Inflammatory macrophage treated with lipopolysaccharide for 4 hours (primary cell): Measurements from ENCODE around the gene ELF2.
"Not testable (repeated sequence)": the region's sequence is repeated elsewhere in the genome, so short reads cannot be mapped to it uniquely, and the experiment has no call there.

Experiments
- DNase-seq: peaks from one replicate; pipeline ENCODE4 v3.0.0-alpha.2; 2020

Gene ELF2

GRCh38 chr4:139184129-139184528 is 7.1 kb upstream of the ELF2 start:
- DNase-seq: peak; percentile 39

GRCh38 chr4:139177869-139178619 is 1.0 kb upstream of the ELF2 start:
- peak; percentile 93 for DNase-seq

DNA sequence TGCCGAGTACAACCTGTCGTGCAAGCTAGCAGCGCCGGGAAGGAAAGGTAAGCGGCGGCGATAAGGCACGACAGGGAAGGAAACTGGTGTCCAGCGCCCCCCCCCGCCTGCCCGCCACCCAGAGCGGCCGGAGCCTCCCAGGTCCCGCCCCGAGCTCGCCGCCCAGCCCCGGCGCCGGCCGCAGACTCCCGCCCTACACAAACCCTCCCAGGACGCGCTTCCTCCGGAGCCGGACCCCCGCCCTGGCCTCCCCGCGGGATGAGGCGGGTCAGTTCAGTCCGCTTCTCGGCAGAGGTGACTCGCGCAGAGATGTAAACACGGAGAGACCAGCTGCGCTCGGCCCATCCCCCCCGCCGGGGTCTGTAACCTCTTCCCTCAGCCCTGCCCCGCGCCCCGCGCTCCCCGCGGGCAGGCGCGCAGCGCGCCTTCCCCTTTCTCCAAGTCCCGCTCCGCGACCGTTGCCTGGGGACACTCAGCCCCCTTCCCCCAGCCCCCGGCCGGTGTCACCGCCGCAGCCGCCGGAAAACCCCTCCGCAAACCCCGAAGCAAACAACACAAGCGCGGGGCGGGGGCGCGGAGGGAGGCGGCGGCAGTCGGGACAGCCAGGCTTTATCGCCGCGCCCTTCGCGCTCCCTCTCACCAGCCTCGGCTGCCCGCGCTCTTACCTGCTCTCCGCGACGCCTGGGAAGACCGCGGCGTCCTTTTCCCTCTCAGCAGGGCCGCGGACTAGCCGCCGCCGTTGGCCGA is 543 bp downstream of the ELF2 start:
- DNase-seq: peak; percentile 69

DNA sequence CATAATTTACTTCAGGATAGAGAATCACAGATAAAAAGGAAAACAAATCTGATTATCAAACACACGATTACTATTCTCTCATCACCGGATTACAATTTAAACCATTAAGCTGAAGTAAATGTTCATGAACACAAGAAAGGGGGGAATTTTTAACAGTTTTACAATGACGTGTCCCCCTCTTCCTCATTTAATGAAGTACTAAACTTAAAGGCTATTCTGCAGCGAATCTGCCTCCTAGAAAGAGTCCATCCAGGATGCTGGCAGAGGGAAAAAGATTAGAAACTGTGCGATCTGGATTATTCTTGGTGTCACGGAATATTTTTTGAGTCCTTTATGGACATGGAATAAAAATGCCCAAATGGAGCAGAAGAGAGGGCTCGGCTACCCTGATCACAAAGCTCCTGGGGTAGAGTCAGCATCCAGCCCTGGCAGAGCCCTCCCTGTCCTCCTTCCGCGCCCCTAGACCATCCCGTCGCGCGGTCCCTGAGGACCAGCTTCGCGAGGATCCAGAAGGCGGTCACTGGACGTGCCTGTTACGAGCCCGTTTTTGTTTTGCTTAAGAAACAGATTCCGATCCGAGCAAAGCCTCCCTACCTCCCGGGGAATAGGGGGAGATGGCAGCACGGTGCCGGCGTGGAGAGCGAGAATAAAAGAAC is 1.2 kb downstream of the ELF2 start:
- DNase-seq: peak; percentile 71

DNA sequence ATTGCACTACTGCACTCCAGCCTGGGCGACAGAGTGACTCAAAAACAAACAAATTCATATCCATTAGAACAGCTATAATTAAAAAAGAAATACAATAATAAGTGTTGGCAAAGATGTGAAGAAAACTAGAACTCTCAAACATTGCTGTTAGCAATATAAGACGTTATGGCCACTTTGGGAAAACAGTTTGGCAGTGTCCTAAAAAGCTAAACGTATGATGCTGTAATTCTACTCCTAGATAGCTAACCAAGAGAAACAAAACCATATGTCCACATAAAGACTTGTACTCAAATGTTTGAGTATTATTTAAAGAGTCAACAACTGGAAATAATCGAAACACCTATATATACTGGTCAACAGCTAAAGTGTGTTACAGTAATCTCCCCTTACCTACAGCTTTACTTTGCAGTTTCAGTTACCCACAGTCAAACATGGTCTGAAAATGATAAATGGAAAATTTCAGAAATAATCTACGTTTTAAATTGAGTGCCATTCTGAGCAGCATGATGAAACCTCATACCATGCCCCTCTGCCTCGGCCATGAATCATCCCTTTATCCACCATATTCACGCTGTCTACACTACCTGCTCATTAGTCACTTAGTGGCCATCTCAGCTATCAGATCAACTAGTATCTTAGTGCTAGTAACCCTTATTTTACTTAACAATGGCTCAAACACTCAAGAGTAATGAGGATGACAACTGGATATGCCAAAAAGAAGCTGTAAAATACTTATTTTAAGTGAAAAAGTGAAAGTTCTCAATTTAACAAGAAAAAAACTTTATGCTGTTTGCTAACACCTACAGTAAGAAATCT is 4.9 kb downstream of the ELF2 start:
- peak; percentile 29 for DNase-seq

- DNase-seq: no peak
Observed at GRCh38 chr4:139170932-139171331, 6.1 kb downstream of the ELF2 start.

GRCh38 chr4:139167774-139168444 is 9.1 kb downstream of the ELF2 start:
- DNase-seq: peak; percentile 89

DNA sequence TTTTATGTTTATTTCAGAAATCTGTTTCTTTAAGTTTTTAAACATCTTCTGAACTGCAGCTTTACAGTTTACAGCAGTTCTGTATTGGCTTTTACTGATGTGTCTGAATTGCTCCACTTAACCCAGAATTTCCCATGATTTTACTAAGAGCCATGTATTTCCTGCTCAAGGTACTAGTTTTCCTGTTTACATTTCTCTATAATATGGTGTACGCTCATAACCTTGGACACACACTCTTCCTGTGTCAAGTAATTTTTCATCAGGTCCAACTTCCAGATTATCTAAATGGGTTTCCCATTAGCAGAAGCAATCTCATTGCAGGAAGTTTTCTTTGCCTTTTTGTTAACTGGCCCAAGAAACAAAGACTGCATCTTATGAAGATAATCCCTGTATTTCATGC is 12.3 kb downstream of the ELF2 start:
- no peak for DNase-seq

DNA sequence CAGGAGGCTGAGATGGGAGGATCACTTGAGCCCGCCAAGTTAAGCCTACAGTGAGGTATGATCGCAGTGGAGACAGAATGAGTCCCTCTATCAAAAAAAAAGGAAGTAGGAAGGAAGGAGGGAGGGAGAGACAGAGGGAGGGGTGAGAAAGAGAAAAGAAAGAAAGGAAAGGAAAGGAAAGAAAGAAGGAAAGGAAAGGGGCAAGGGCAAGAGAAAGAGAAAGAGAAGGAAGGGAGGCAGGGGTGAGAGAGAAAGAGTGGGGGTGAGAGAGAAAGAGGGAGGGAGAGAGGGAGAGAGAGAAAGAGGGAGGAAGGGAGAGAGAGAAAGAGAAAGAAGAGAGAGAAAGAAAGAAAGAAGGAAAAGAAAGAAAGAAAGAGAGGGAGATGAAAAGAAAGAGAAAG is 13.2 kb downstream of the ELF2 start:
- DNase-seq: no peak

- DNase-seq: not testable (repeated sequence)
Observed at GRCh38 chr4:139157977-139158376, 19.0 kb downstream of the ELF2 start.

- DNase-seq: no peak
Observed at GRCh38 chr4:139154952-139155557, 22.0 kb downstream of the ELF2 start.

GRCh38 chr4:139154538-139154937 is 22.5 kb downstream of the ELF2 start:
- no peak for DNase-seq

- DNase-seq: no peak
Observed at GRCh38 chr4:139154134-139154421, 22.9 kb downstream of the ELF2 start.

- DNase-seq: no peak
Observed at GRCh38 chr4:139153411-139154133, 23.4 kb downstream of the ELF2 start.

DNA sequence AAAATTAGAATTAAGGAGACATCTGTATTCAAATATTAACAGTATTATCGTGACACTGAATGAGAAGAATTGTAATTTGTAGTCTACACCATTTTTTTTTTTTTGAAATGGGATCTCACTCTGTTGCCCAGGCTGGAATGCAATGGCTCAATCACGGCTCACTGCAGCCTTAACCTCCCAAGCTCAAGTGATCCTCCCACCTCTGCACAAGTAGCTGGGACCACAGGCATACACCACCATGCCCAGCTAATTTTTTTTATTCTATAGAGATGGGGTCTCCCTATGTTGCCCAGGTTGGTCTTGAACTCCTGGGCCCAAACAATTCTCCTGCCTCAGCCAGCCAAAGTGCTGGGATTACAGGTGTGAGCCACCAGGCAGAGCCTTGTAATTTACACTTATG is 24.8 kb downstream of the ELF2 start:
- DNase-seq: no peak

DNA sequence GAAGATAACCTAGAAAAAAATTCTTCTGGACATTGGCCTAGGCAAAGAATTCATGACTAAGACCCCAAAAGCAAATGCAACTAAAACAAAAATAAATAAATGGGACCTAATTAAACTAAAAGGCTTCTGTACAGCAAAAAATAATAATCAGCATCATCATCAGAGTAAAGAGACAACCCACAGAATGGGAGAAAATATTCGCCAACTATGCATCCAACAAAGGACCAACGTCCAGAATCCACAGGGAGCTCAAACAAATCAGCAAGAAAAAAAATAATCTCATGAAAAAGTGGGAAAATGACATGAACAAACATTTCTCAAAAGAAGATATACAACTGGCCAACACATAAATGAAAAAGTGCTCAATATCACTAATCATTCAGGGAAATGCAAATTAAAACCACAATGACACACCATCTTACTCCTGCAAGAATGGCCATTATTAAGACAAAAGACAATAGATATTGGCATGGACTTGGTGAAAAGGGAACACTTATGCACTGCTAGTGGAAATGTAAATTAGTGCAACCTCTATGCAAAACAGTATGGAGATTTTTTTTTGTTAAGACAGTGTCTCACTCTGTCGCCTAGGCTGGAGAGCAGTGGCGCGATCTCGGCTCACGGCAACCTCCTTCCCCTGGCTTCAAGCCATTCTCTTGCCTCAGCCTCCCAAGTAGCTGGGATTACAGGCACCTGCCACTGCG is 29.9 kb downstream of the ELF2 start:
- no peak for DNase-seq

DNA sequence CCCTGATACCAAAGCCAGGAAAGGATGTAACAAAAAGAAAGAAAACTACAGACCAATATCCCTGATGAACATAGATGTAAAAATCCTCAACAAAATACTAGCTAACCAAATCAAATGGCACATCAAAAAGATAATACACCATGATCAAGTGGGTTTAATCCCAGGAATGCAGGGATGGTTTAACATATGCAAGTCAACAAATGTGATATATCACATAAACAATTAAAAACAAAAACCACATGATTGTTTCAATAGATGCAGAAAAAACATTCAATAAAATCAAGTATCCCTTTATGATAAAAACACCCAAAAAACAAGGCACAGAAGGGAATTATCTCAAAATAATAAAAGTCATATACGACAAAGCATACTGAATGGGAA is 31.5 kb downstream of the ELF2 start:
- no peak for DNase-seq

DNA sequence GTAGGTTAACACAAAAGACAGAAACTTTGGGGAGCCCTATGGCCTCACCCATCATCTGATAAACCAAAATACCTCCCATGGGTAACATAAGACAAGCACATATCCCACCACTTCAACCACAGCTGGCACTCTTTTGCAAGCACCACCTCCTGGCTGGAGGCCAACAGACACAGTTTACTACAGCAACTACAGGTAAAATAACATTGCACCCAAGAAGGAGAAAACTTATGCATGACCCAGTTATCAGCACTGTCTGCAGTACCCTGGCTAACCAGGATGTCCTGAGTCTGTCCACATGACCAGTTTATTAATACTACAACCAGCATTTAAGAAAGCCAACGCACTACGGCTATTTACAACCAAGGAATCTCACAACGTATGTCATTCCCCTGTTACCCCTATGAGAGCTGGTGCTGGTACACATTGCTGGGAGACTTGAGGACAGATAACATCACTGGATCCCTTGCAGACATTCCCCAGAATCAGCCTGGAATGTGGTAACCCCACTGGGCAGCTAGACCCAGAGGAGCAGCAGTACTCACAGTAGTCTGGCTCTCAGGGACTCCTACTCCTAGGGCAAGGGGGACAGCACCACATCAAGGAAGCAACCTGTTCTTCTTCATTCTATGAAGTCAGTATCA is 32.0 kb downstream of the ELF2 start:
- no peak for DNase-seq

DNA sequence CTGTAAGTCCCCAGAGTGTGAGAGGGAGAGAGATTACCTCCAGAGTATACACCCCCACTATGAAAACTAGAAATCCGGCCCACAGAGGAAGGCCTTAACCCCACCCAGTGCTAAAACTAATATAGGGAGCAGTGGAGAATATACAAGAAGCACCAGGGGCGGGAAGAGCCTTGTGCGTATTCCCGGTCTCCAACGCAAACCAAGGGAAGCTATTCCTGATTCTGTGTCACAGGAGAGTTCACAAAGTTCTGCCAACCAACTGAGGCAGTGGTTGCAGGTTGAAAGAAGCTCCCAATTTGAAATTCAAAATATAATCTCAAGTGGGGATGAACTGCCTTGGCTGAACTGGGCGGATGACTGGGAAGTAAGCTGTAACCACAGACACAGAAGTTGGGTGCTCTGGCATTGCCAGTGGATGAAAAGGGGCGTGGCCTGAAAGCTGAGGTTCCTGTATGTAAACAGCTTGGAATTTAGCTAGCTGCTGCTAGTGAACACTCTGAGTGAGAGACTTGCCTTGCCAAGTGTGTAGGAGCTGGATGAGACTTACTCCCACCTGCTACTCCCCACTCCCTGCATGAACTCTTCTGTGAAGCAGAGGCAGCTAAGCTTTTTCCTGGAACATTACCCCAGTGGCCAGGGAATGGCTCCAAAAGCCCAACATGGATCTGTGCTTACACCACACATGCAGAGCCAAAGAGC is 32.7 kb downstream of the ELF2 start:
- peak; percentile 65 for DNase-seq

- no peak for DNase-seq
Observed at GRCh38 chr4:139142980-139143379, 34.0 kb downstream of the ELF2 start.
